Glutamatergic neuron (in vitro differentiated cells): ENCODE measurements around the gene ARID3A. TPM values are rescaled to one million over a fixed set of nuclear protein-coding genes. Genes with fewer than 3 reads are reported as not detected.
A peak's percentile ranks its signal among the peaks of the same experiment; 100 is the strongest.

Experiments
- DNase-seq: peaks from one replicate; pipeline ENCODE4 v3.0.0; 2022
- H3K27ac Mint-ChIP-seq: one replicate; pipeline ENCODE4 v1.8.0; 2020; ENCODE audit warnings: mild to moderate bottlenecking, mixed read lengths, inconsistent platforms; ENCODE audit not compliant: unreplicated experiment
- H3K27me3 Mint-ChIP-seq: one replicate; pipeline ENCODE4 v1.8.0; 2020; ENCODE audit warnings: mild to moderate bottlenecking, moderate library complexity, mixed read lengths, inconsistent platforms; ENCODE audit not compliant: unreplicated experiment
- H3K36me3 Mint-ChIP-seq: one replicate; pipeline ENCODE4 v1.8.0; 2020; ENCODE audit warnings: mild to moderate bottlenecking, mixed read lengths, inconsistent platforms; ENCODE audit not compliant: unreplicated experiment
- H3K4me1 Mint-ChIP-seq: one replicate; pipeline ENCODE4 v1.8.0; 2020; ENCODE audit warnings: mild to moderate bottlenecking, low read depth, mixed read lengths, inconsistent platforms; ENCODE audit not compliant: unreplicated experiment
- H3K4me3 Mint-ChIP-seq: one replicate; pipeline ENCODE4 v1.8.0; 2020; ENCODE audit warnings: mild to moderate bottlenecking, mixed read lengths, inconsistent platforms; ENCODE audit not compliant: unreplicated experiment
- H3K9me3 Mint-ChIP-seq: one replicate; pipeline ENCODE4 v1.8.0; 2020; ENCODE audit warnings: mild to moderate bottlenecking, moderate library complexity, mixed read lengths, inconsistent platforms; ENCODE audit not compliant: unreplicated experiment
- total RNA-seq: library from RNA; stranded (reverse); fragmentation: NEBNext Ultra II Directional; extraction: Animal tissue kit (Norgen Biotek cat#: 25700); gene quantifications from one replicate; pipeline ENCODE4 v1.2.1, GENCODE V29; 2021; ENCODE audit not compliant: unreplicated experiment
- TF ChIP-seq, protein P1 (sequence below): fragments of 200-600 bp; sonication (generic); IDR thresholded peaks from one replicate; pipeline ENCODE4 v1.5.0; 2021; ENCODE audit not compliant: partially characterized antibody, unreplicated experiment

The ARID3A gene
- total RNA-seq, 1 donor from 2014 or later, result 148 TPM

DNA sequence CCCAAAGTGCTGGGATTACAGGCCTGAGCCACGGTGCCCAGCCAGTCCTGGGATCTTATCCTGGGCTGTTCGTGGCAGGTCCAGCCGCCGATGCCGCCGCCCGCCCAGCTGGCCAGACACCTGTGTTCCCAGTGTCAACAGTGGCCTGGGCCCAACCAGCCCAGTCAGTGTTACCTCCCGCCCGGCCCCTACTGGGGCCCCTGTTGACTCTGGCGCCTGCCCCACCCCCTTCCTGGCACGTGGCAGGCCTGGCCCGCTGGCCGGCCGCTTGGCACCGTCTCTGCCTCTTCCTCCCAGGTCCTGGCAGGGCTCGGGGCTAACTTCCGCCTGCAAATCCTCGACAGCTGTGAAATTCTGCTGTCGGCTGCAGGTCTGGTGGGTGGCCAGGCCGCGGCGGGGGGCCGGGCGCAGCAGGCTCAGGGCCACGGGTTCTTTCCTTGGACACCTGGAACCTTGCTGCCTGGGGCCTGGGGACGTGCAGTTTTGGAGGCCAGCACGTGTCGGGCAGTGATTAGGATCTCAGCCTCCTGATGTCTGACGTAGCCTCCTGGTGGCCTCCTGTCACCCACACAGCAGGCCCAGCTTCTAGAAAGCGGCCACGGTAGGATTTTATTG, 9.1 kb downstream of the ARID3A start:
- H3K27ac Mint-ChIP-seq, result no peak overlapping the region
- H3K4me1 Mint-ChIP-seq, result peaks cover 15% of the 10 kb centered on the region
- peaks cover 8% of the 10 kb centered on the region for H3K9me3 Mint-ChIP-seq
- no peak for DNase-seq
- no peak overlapping the region for H3K4me3 Mint-ChIP-seq
- TF ChIP-seq, protein P1, sequence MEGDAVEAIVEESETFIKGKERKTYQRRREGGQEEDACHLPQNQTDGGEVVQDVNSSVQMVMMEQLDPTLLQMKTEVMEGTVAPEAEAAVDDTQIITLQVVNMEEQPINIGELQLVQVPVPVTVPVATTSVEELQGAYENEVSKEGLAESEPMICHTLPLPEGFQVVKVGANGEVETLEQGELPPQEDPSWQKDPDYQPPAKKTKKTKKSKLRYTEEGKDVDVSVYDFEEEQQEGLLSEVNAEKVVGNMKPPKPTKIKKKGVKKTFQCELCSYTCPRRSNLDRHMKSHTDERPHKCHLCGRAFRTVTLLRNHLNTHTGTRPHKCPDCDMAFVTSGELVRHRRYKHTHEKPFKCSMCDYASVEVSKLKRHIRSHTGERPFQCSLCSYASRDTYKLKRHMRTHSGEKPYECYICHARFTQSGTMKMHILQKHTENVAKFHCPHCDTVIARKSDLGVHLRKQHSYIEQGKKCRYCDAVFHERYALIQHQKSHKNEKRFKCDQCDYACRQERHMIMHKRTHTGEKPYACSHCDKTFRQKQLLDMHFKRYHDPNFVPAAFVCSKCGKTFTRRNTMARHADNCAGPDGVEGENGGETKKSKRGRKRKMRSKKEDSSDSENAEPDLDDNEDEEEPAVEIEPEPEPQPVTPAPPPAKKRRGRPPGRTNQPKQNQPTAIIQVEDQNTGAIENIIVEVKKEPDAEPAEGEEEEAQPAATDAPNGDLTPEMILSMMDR, result no peak
- peaks cover 14% of the 10 kb centered on the region for H3K27me3 Mint-ChIP-seq
- peaks cover 6% of the 10 kb centered on the region for H3K36me3 Mint-ChIP-seq

DNA sequence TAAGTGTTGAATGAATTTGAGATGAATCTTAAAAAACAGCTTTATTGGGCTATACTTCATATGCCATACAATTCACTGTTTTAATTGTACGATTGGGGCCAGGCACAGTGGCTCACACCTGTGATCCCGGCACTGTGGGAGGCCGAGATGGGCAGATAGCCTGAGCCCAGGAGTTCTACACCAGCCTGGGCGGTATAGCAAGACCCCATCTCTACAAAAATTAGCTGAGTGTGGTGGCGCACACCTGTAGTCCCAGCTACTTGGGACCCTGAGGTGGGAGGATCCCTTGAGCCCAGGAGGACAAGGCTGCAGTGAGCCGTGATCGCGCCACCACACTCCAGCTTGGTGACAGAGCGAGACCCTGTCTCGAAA, 10.3 kb downstream of the ARID3A start:
- peaks cover 16% of the 10 kb centered on the region for H3K27me3 Mint-ChIP-seq
- TF ChIP-seq, protein P1, result no peak
- peaks cover 12% of the 10 kb centered on the region for H3K9me3 Mint-ChIP-seq
- H3K27ac Mint-ChIP-seq, result no peak overlapping the region
- no peak for DNase-seq
- peaks cover 19% of the 10 kb centered on the region for H3K4me1 Mint-ChIP-seq
- H3K36me3 Mint-ChIP-seq, result peaks cover 10% of the 10 kb centered on the region
- H3K4me3 Mint-ChIP-seq, result no peak overlapping the region

DNA sequence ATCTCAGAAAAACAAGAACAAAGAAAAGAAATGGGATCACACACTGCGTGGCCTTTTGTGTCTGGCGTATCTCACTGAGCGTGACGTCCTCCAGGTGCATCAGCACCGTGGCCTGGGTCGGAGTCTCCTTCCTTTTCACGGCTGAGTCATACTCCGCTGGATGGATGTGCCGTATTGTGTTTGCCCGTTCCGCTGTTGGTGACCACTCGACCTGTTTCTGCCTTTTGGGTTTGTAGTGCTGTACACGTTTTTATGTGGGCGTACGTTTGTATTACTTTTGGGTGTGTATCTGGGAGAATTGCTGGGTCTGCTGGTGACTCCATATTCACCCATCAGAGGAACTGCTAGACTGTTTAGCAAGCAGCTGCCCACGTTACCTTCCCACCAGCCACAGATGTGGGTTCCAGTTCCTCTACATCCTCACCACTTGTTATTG, 11.4 kb downstream of the ARID3A start:
- H3K4me3 Mint-ChIP-seq, result peak overlapping the region; percentile 1
- peaks cover 18% of the 10 kb centered on the region for H3K27me3 Mint-ChIP-seq
- DNase-seq, result no peak
- H3K4me1 Mint-ChIP-seq, result peaks cover 20% of the 10 kb centered on the region
- TF ChIP-seq, protein P1, result no peak
- peaks cover 17% of the 10 kb centered on the region for H3K9me3 Mint-ChIP-seq
- peaks cover 10% of the 10 kb centered on the region for H3K36me3 Mint-ChIP-seq
- H3K27ac Mint-ChIP-seq, result no peak overlapping the region

DNA sequence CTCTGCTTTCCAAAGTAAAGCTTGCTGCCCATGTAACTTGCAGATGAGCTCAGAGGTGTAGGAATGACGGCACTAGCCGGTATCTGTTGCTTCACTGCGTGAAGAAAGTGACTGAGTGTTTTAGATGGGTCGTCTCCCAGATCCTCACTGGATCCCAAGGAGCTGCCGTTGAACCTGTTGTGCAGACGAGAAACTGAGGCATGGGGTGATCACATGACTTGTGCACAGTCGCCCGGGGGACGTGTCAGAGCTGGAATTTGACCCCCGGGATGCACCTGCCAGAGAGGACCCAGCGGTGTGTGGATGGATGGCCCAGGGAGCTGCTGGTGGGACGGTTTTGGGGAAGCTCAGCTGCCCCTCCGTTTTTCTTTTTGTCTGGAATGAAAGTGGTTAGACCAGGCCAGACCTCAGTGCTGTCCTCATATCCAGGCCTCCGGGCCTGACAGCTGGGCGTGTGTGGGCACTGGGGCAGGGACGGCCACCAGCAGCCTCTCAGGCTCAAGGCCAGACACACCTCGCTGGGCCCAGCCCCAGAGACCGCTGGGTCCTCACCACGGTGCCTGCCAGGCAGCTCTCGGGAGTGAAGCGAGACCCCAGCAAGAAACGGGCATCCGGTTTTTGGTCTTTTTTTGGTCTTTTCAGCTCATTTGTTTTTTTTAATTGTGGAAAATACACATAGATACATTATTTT, 12.5 kb downstream of the ARID3A start:
- TF ChIP-seq, protein P1, result no peak
- Mint-ChIP-seq H3K27me3 (peaks cover 12% of the 10 kb centered on the region), H3K4me3 (no peak overlapping the region), H3K27ac (peak overlapping the region; percentile 50), H3K4me1 (peaks cover 20% of the 10 kb centered on the region), H3K9me3 (peaks cover 12% of the 10 kb centered on the region), H3K36me3 (peaks cover 10% of the 10 kb centered on the region)
- no peak for DNase-seq

DNA sequence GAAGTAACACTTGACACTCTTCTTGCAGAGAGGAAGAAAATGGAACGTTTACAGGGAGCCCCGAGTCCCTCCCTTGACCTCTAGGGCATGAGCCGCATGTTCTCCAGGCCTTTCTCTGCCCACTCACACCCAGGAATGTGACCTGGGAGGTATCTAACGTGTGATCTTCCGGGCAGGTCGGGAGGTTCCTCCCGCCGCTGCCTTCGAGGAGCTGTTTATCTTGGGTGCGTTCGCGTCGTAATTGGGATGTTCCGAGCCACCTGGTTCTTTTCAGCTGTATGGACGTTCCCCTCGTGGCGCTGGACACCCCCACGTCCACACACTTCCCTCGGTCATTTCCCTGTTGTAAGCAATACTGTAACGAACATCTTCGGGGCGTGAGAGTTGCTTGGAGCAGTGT, 13.6 kb downstream of the ARID3A start:
- no peak overlapping the region for H3K4me3 Mint-ChIP-seq
- H3K36me3 Mint-ChIP-seq, result peaks cover 10% of the 10 kb centered on the region
- peaks cover 14% of the 10 kb centered on the region for H3K27me3 Mint-ChIP-seq
- TF ChIP-seq, protein P1, result no peak
- H3K27ac Mint-ChIP-seq, result peak overlapping the region; percentile 33
- H3K9me3 Mint-ChIP-seq, result peaks cover 9% of the 10 kb centered on the region
- peaks cover 16% of the 10 kb centered on the region for H3K4me1 Mint-ChIP-seq
- no peak for DNase-seq
